Thoracic aorta (tissue), 2 donors: Measurements from ENCODE around the gene COBLL1. TPM values are rescaled to one million over a fixed set of nuclear protein-coding genes. Genes with fewer than 3 reads are reported as not detected.
A peak's percentile ranks its signal among the peaks of the same experiment; 100 is the strongest.

Experiments
- ATAC-seq: fragments of 150-250 bp; one replicate; pipeline ENCODE4 v1.8.0; 2017; ENCODE audit warnings: low read depth; ENCODE audit not compliant: insufficient number of reproducible peaks, low FRiP score
- DNase-seq: peaks from one replicate; pipeline ENCODE4 v3.0.0-alpha.2; 2020; ENCODE audit warnings: low spot score
- H3K27ac ChIP-seq, 2 donors: fragments of 200-600 bp; sonication (generic); 1 replicate in 1 of 2; 2 replicates in 1 of 2; pipeline ENCODE4 v1.5.1; 2016; ENCODE audit warnings: mild to moderate bottlenecking in 2 of 2, moderate library complexity in 2 of 2
- H3K27me3 ChIP-seq: fragments of 200-600 bp; sonication (generic); replicated peaks from 2 replicates; pipeline ENCODE4 v1.6.0; 2016; ENCODE audit warnings: mild to moderate bottlenecking; ENCODE audit not compliant: insufficient read depth
- H3K36me3 ChIP-seq: fragments of 200-600 bp; sonication (generic); one replicate; pipeline ENCODE4 v1.5.1; 2016
- H3K4me1 ChIP-seq, 2 donors: fragments of 200-600 bp; sonication (generic); 1 replicate in 1 of 2; 2 replicates in 1 of 2; pipeline versions ENCODE4 v1.5.1 to v1.6.0; 2016; ENCODE audit warnings: low read depth in 2 of 2, mild to moderate bottlenecking in 1 of 2; ENCODE audit not compliant: control insufficient read depth in 1 of 2
- H3K4me3 ChIP-seq: fragments of 200-600 bp; sonication (generic); 2 replicates; pipeline ENCODE4 v1.5.1; 2016; ENCODE audit warnings: mild to moderate bottlenecking
- H3K9me3 ChIP-seq: fragments of 200-600 bp; sonication (generic); 2 replicates; pipeline ENCODE4 v1.5.1; 2016
- total RNA-seq, 2 donors: library from RNA; depleted of rRNA; stranded (reverse); fragments of >200 nt; gene quantifications; one replicate each; pipeline versions ENCODE4 v1.1.0 to v1.2.3, GENCODE V29; 2016
- TF ChIP-seq, protein P1 (sequence below): fragments of 200-600 bp; sonication (generic); IDR thresholded peaks from one replicate; pipeline ENCODE4 v1.5.1; 2019; ENCODE audit warnings: antibody characterized with exemption

COBLL1 gene
- total RNA-seq, 2 donors from 2014 or later: 62.0 to 64.6 TPM

DNA sequence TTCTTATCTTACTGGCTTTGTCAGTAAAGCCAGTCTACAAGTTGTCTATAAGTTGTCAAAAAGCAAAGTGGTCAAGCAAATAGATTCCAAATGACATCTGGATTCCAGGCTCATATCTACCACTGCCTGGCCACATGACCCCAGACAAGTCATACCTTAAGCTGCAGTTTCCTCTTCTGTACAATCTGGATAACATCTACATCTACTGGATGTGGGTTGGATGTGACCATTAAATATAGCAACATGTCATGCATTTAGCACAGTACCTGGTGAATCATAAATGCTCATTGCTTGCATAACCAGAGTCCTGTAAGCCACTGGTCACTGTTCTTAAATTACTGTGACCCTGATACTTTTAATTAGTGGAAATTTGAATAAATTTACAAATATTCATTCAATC lies 16.8 kb downstream of the COBLL1 start:
- H3K9me3 ChIP-seq: no peaks in the 10 kb centered on the region
- no peak for ATAC-seq
- H3K27ac ChIP-seq: peak overlapping the region in 1 of 2 donors; percentile 39
- H3K4me1 ChIP-seq: peaks cover 3 to 23% of the 10 kb centered on the region in 2 donors
- H3K4me3 ChIP-seq: no peak overlapping the region
- H3K36me3 ChIP-seq: no peaks in the 10 kb centered on the region
- TF ChIP-seq, protein P1, sequence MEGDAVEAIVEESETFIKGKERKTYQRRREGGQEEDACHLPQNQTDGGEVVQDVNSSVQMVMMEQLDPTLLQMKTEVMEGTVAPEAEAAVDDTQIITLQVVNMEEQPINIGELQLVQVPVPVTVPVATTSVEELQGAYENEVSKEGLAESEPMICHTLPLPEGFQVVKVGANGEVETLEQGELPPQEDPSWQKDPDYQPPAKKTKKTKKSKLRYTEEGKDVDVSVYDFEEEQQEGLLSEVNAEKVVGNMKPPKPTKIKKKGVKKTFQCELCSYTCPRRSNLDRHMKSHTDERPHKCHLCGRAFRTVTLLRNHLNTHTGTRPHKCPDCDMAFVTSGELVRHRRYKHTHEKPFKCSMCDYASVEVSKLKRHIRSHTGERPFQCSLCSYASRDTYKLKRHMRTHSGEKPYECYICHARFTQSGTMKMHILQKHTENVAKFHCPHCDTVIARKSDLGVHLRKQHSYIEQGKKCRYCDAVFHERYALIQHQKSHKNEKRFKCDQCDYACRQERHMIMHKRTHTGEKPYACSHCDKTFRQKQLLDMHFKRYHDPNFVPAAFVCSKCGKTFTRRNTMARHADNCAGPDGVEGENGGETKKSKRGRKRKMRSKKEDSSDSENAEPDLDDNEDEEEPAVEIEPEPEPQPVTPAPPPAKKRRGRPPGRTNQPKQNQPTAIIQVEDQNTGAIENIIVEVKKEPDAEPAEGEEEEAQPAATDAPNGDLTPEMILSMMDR: no peak
- DNase-seq: no peak
- H3K27me3 ChIP-seq: no peaks in the 10 kb centered on the region

DNA sequence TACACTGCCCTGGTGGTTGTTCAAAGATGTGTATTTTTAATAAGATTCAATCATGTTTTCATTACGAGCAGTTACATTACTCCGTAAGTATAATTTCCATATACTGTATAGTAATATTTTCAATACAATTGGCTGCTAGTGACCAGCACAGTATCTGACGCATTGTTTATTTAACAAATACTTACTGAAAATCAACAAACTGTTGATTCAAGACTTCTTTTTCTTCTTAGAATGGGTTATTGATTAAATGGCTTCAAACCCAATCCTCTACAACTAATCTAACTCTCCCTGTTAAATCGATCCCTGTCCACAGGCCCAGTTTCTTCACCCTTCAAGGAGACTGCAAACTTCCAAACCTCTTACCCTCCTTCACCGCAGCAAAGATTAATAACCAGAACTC lies 18.5 kb downstream of the COBLL1 start:
- TF ChIP-seq, protein P1: no peak
- DNase-seq: no peak
- Histone ChIP-seq H3K4me3 (no peak overlapping the region), H3K4me1 (peaks cover 3 to 23% of the 10 kb centered on the region in 2 donors), H3K36me3 (no peaks in the 10 kb centered on the region), H3K9me3 (no peaks in the 10 kb centered on the region), H3K27ac (no peak overlapping the region), H3K27me3 (no peaks in the 10 kb centered on the region)
- ATAC-seq: no peak

DNA sequence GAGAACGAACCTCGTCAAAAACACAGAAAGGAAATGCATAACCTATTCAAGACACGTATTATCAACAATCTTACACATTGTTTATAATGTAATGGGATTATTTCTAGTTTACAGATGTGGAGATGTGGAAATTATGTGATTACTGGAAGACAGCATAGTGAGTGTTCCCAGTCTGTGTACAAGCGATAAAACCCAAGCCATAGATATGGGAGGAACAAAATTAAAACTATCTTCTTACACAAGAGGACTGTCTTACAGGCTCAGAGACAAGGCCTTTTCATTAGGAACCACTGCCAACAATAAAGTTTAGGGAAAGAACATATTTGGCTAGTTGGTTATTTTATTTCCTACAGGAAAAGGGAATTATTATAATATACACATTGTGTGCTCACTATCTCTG lies 20.3 kb downstream of the COBLL1 start:
- no peak for ATAC-seq

DNA sequence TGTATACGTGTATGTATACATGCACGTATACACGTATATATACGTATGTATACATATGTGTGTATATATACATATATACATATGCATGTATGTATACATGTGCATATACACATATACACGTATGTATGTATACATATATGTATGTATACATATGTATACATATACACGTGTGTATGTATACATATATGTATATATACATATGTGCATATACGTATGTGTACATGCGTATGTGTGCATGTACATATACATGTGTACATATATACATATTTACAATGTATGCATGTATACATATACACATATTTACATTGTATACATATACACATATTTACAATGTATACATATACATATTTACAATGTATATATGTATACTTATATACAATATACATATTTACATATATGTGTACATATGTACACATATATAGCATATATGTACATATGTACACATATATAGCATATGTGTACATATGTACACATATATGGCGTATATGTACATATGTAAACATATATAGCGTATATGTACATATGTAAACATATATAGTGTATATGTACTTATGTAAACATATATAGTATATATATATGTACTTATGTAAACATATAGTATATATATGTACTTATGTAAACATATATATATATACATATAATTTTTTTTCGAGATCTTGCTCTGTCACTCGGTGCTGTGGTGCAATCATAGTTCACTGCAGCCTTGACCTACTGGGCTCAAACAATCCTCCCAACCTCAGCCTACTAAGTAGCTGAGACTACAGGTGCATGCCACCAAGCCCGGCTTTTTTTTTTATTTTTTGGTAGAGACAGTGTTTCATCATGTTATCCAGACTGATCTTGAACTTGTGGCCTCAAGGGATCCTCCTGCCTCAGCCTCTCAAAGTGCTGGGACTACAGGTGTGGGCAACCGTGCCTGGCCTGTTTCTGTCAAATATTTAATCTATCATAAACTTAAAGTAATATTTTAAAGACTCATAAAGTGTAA lies 23.2 kb downstream of the COBLL1 start:
- TF ChIP-seq, protein P1: no peak
- no peak for ATAC-seq
- no peak overlapping the region for H3K27ac ChIP-seq
- no peaks in the 10 kb centered on the region for H3K9me3 ChIP-seq
- DNase-seq: no peak
- no peaks in the 10 kb centered on the region for H3K27me3 ChIP-seq
- no peaks in the 10 kb centered on the region for H3K36me3 ChIP-seq
- no peak overlapping the region for H3K4me3 ChIP-seq
- H3K4me1 ChIP-seq: peaks cover 9 to 25% of the 10 kb centered on the region in 2 donors

More for the DNA sequence above, 20.3 kb downstream of the COBLL1 start:
- peaks cover 5 to 16% of the 10 kb centered on the region in 2 donors for H3K4me1 ChIP-seq
- H3K4me3 ChIP-seq: no peak overlapping the region
- no peaks in the 10 kb centered on the region for H3K36me3 ChIP-seq
- no peak overlapping the region for H3K27ac ChIP-seq
- no peaks in the 10 kb centered on the region for H3K27me3 ChIP-seq
- H3K9me3 ChIP-seq: no peaks in the 10 kb centered on the region
- DNase-seq: no peak
- TF ChIP-seq, protein P1: no peak

DNA sequence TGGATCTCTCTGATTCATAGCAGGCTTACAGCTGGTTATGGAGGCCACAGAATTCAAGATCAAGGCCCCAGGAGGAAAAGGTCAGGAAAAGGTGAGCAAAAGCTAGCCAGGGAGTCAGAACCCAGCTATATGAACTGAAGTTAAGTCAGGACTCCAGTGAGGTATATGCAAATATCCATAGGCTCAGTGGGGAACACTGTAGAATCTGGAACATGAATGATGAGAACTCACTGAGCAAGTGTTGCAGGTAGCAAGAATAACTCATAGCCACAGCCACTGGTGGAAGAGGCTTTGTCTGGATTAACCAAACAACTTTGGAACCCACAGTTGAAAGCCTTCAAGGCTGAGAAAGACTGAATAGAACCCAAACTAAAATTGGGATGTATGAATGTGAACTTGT lies 24.7 kb downstream of the COBLL1 start:
- TF ChIP-seq, protein P1: no peak
- ATAC-seq (no peak), DNase-seq (no peak)
- H3K4me3 ChIP-seq: no peak overlapping the region
- H3K36me3 ChIP-seq: no peaks in the 10 kb centered on the region
- H3K9me3 ChIP-seq: no peaks in the 10 kb centered on the region
- no peaks in the 10 kb centered on the region for H3K27me3 ChIP-seq
- peak overlapping the region; percentile 58 to 63 for H3K27ac ChIP-seq
- peaks cover 9 to 41% of the 10 kb centered on the region in 2 donors for H3K4me1 ChIP-seq
